GM15510 (cell line): ENCODE measurements around the gene SMOC2.

Experiments used
- POLR2A ChIP-seq: IDR thresholded peaks from 3 replicates; pipeline ENCODE4 v1.6.1; 2011; ENCODE audit warnings: borderline replicate concordance; ENCODE audit not compliant: insufficient read length; ENCODE audit errors: extremely low read depth

The SMOC2 gene

GRCh38 chr6:168574075-168574698, 133.2 kb downstream of the SMOC2 start:
- no peak for TF ChIP-seq POLR2A

GRCh38 chr6:168574699-168575195, 133.8 kb downstream of the SMOC2 start:
- no peak for TF ChIP-seq POLR2A

DNA sequence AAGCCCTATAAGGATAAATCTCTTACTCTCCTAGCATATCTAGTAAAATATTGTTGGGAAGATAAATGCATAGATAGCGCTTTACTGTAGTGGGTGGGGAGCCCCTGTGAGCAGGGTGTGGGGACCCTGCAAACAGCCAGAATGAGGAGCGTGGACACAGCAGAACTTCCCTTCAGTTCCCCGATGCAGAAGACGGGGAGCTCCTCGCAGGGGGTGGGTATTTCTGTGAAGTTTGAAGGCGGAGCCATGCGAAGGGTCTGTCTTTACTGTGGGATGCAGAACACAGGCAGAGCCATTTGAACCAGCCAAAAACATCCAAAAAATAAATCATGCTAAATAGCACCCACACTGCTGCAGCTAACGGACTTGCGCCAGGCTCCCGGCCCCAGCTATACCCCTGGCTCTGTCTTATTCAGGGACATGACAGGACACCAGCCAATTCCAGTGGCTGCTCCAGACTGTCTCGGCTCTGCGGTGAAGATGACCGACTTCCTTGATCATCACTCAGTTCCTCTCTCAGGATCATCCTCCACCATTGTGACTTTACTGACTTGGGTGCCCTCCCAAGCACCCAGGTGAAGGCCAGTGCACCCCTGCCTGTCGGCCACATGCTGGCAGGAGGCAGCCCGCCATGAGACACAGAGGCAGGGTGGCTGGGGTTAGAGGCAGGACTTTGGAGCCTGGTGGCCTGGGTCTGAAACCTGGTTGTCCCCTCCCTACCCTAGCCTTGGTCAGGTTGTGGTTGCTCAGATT, 134.5 kb downstream of the SMOC2 start:
- TF ChIP-seq POLR2A, result no peak

- TF ChIP-seq POLR2A, result no peak
These were observed 135.4 kb downstream of the SMOC2 start for GRCh38 chr6:168576388-168576787.

- TF ChIP-seq POLR2A, result no peak
These were observed 136.5 kb downstream of the SMOC2 start for GRCh38 chr6:168577496-168577895.

DNA sequence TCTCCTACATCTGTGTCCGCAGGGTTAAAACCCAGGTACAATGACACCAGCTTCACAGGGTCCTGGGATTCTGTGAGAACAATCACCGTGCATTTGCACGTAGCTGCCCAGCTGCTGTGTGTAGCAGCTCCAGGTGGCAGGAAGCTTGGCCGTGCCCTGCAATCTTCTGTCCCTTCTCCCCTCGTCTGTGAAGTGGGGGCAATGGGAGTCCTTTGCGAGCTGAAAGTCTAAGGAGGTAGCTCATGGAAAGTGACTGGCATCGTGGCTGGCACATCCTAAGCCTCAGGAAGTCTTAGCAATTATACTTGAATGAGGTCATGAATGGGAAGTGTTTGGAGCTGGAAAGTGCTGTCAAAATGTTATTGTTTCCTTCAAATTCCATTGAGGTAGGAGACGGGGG, 137.1 kb downstream of the SMOC2 start:
- TF ChIP-seq POLR2A, result no peak

GRCh38 chr6:168581236-168581635, 140.3 kb downstream of the SMOC2 start:
- TF ChIP-seq POLR2A, result no peak

DNA sequence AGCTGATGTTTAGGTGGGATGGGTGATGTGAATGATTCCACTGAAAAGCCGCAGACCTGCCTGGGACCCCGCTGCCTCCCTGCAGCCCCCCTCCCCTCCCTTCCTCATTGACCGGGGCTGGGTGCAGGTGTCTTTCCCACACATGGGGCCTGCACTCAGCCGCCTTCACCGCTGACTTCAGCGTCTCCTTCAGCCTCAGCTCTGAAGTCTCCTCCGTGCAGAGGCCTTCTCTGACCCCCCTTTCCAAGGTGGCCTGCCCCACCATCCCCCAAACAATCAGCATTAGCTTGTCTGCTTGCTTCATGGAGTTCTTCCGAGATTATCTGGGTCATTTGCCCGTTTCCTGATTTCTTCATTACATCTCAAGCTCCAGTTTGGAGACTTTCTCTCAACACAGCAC, 140.7 kb downstream of the SMOC2 start:
- no peak for TF ChIP-seq POLR2A

GRCh38 chr6:168582571-168582981, 141.6 kb downstream of the SMOC2 start:
- TF ChIP-seq POLR2A, result no peak

GRCh38 chr6:168583126-168583525, 142.1 kb downstream of the SMOC2 start:
- no peak for TF ChIP-seq POLR2A

DNA sequence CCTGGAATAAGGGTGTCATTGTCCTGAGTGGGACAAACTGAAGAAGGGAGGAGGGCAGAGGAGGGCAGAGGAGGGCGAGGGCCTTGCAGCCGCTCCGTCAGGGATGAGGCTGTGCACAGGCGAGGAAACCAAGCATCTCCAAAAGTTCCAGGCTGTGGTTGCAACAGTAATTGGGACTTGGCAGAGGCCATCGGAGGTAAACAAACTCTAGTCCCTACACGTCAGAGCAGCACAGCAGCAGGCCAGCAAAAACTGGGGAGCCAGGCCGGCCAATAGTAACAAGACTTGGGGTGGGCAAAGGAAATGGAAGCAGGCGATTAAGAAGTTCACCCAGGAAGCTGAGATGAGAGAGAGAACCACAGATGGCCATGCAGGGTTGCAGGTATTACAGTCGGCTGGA, 142.8 kb downstream of the SMOC2 start:
- no peak for TF ChIP-seq POLR2A

DNA sequence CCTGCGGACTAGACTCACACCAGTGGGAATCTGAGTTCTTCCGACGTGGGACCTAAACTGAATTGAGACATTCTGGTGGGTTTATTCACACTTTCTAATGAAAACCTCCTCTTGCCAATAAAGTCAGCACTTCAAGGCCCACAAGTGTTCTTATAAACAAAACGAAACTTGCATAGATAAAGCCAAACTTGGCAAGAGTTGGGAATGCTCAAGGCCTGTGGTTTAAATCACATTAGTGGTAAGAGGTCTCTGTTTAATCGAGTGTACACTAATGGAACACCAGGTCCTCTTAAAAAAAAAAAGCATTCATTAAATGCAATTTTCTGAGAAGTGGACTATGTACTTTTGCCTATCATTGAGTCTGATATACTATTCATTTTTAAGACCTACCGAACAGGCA, 143.3 kb downstream of the SMOC2 start:
- TF ChIP-seq POLR2A, result no peak

- TF ChIP-seq POLR2A, result no peak
These were observed 143.7 kb downstream of the SMOC2 start for GRCh38 chr6:168584671-168585070.

DNA sequence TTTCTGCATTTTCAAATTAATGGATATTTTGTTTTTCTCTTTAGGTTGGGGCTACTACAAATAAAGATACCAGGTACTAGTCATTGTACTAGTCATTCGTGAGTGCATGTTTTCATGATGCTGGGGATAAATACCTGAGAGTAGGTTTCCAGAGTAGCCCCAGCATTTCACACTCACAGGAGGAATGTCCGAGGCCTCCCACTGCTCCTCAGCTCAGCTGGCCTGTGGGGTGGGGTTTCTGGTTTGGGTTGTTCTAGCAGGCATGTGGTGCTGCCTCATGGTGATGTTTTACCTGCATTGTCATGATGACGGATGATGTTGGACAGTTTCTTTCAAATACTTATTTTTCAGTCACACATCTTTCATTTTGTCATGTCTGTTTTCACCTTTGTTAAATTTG, 144.5 kb downstream of the SMOC2 start:
- TF ChIP-seq POLR2A, result no peak

DNA sequence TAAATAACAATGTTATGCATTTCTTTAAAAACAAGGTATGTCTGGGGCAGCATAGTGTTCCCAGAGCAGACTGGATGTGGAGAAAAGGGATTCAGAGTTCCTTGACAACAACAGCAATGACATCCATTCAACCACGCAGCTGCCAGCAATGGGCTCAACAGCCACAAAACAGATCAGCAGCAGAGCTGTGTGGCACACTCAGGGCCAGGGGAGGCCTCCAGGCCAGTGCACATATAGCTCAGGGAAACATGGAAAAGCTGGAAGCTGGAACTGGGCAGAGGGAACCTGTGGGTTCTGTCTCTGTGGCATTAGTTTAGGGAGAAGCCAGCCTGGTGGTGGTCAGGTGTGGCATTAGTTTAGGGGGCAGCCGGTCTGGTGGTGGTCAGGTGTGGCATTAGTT, 148.3 kb downstream of the SMOC2 start:
- TF ChIP-seq POLR2A, result no peak

GRCh38 chr6:168590406-168590805, 149.4 kb downstream of the SMOC2 start:
- no peak for TF ChIP-seq POLR2A
